Astrocyte (in vitro differentiated cells and primary cell): ENCODE data around the gene KMT2C. TPM values are rescaled to one million over a fixed set of nuclear protein-coding genes. Genes with fewer than 3 reads are reported as not detected.

Source experiments
- DNase-seq: peaks from one replicate; pipeline ENCODE4 v3.0.0-alpha.2; 2010; ENCODE audit warnings: low read depth
- FAIRE-seq: peaks from 2 replicates; lab custom pipeline; 2011; peaks lifted over from hg19 to GRCh38; lab: Jason Lieb, UNC
- H2AFZ ChIP-seq: 2 replicates; pipeline ENCODE4 v1.6.0; 2012; ENCODE audit warnings: low read depth, low read length, inconsistent platforms
- H3K27ac ChIP-seq: 2 replicates; pipeline ENCODE4 v1.5.1; 2011; ENCODE audit warnings: low read depth, low read length, inconsistent platforms
- H3K27me3 ChIP-seq: 2 replicates; pipeline ENCODE4 v1.6.0; 2011; ENCODE audit warnings: low read length, inconsistent platforms; ENCODE audit not compliant: insufficient read depth
- H3K36me3 ChIP-seq: 2 replicates; pipeline ENCODE4 v1.5.1; 2011; ENCODE audit warnings: low read length, inconsistent platforms; ENCODE audit not compliant: insufficient read depth
- H3K4me1 ChIP-seq: 2 replicates; pipeline ENCODE4 v1.5.1; 2011; ENCODE audit warnings: low read length, inconsistent platforms; ENCODE audit not compliant: insufficient read depth
- H3K4me2 ChIP-seq: 2 replicates; pipeline ENCODE4 v1.6.0; 2012; ENCODE audit warnings: low read length, inconsistent platforms
- H3K4me3 ChIP-seq: 2 replicates; pipeline ENCODE4 v1.5.1; 2011; ENCODE audit warnings: low read depth, mild to moderate bottlenecking, low read length, inconsistent platforms; ENCODE audit not compliant: insufficient read depth
- H3K79me2 ChIP-seq: 2 replicates; pipeline ENCODE4 v1.6.0; 2012; ENCODE audit warnings: mild to moderate bottlenecking, low read length, inconsistent platforms; ENCODE audit not compliant: insufficient read depth
- H3K9ac ChIP-seq: 2 replicates; pipeline ENCODE4 v1.6.0; 2012; ENCODE audit warnings: mild to moderate bottlenecking, low read length, inconsistent platforms
- H3K9me3 ChIP-seq: 2 replicates; pipeline ENCODE4 v1.5.1; 2012; ENCODE audit warnings: low read depth, mild to moderate bottlenecking, low read length, inconsistent platforms; ENCODE audit not compliant: insufficient read depth
- H4K20me1 ChIP-seq: 2 replicates; pipeline ENCODE4 v1.6.0; 2012; ENCODE audit warnings: low read length, inconsistent platforms; ENCODE audit not compliant: insufficient read depth
- H3K27ac Mint-ChIP-seq: one replicate; pipeline ENCODE4 v1.8.0; 2021; ENCODE audit warnings: mild to moderate bottlenecking, mixed read lengths; ENCODE audit not compliant: unreplicated experiment
- H3K27me3 Mint-ChIP-seq: one replicate; pipeline ENCODE4 v1.8.0; 2021; ENCODE audit warnings: low read depth, mixed read lengths; ENCODE audit not compliant: unreplicated experiment
- H3K36me3 Mint-ChIP-seq: one replicate; pipeline ENCODE4 v1.8.0; 2021; ENCODE audit warnings: low read depth, mixed read lengths; ENCODE audit not compliant: unreplicated experiment
- H3K4me1 Mint-ChIP-seq: one replicate; pipeline ENCODE4 v1.8.0; 2021; ENCODE audit warnings: low read depth, mixed read lengths; ENCODE audit not compliant: unreplicated experiment
- H3K4me3 Mint-ChIP-seq: one replicate; pipeline ENCODE4 v1.8.0; 2021; ENCODE audit warnings: mild to moderate bottlenecking, moderate library complexity, mixed read lengths; ENCODE audit not compliant: unreplicated experiment
- H3K9me3 Mint-ChIP-seq: one replicate; pipeline ENCODE4 v1.8.0; 2021; ENCODE audit warnings: mild to moderate bottlenecking, mixed read lengths; ENCODE audit not compliant: unreplicated experiment
- EZH2 ChIP-seq: IDR thresholded peaks from 2 replicates; pipeline ENCODE4 v1.6.1; 2012; ENCODE audit warnings: mild to moderate bottlenecking, low read length, inconsistent platforms; ENCODE audit not compliant: insufficient read depth
- total RNA-seq: library from RNA; stranded (reverse); gene quantifications from 2 replicates; pipeline ENCODE4 v1.2.1, GENCODE V29; 2021
- TF ChIP-seq, protein P1 (sequence below): IDR thresholded peaks from 2 replicates; pipeline ENCODE4 v1.5.1; 2011; ENCODE audit warnings: low read depth, mild to moderate bottlenecking, inconsistent platforms, low read length, moderate library complexity; ENCODE audit not compliant: insufficient read depth

The KMT2C gene
- total RNA-seq, 1 donor from 2014 or later: 59.0 TPM

DNA sequence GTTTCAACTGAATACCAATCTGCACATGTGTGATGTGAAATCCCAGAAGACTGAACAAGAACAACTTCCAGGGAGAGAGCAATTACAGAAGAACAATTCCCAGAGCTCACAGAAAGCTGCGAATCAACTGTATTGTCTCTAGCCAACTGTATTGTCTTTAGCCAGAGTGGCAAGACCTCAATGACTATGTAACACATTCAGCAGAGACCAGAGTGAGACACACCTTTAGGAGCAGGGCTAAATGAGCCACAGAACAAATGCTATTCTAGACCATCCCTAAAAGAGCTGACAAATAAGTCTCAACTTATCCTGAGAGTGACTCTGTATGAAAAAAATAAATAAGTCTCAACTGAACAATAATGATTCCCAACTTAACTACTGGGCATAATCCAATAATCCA, 72.0 kb downstream of the KMT2C start:
- H3K4me3 ChIP-seq: no peak overlapping the region
- H3K27me3 ChIP-seq: no peaks in the 10 kb centered on the region
- Mint-ChIP-seq H3K27ac (no peak overlapping the region), H3K4me1 (peaks cover 2% of the 10 kb centered on the region), H3K27me3 (no peaks in the 10 kb centered on the region), H3K4me3 (no peak overlapping the region), H3K9me3 (no peaks in the 10 kb centered on the region), H3K36me3 (no peaks in the 10 kb centered on the region)
- no peak overlapping the region for H2AFZ ChIP-seq
- H3K4me1 ChIP-seq: no peaks in the 10 kb centered on the region
- no peaks in the 10 kb centered on the region for H3K36me3 ChIP-seq
- H3K27ac ChIP-seq: no peak overlapping the region
- H3K9ac ChIP-seq: no peak overlapping the region
- peaks cover 97% of the 10 kb centered on the region for H3K79me2 ChIP-seq
- no peak overlapping the region for H3K4me2 ChIP-seq
- DNase-seq: no peak
- FAIRE-seq: no peak
- H3K9me3 ChIP-seq: no peaks in the 10 kb centered on the region
- H4K20me1 ChIP-seq: peaks cover 90% of the 10 kb centered on the region
- TF ChIP-seq EZH2: no peak

DNA sequence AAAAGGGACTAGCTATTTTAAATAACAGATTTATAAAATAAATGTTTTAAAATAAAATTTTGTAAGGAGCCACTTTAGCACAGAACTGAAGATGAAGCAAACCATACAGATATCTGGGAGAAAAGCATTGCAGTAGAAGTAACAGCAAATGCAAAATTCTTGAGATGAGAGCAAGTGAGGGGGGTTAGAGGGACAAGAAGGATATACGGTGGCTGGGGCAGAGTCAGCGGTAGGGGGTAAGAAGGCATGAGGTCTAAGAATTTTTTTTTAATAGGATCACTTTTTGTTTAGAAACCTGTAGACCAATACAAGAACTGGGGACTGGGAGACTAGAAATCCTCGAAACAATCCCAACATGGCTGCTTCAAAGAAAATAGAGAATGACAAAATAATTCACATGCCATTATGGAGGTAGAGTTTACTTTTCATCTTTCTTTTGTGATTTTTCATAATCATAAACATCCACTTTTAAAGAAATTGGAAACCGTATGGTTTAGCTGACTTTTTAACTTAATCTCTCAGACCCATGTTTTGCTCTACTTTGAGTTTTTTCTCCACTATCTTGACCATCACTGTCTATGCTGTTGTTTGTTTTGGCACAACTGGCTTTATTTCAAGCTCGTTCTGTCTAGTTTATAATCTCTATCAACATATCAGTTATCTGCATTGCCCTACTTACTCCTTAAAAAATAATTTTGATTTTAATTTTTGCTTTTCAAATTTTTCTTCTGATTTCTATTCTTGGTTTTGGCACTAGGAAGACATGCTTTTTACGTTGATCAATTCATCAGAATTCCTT, 73.5 kb downstream of the KMT2C start:
- no peak overlapping the region for H3K27ac ChIP-seq

DNA sequence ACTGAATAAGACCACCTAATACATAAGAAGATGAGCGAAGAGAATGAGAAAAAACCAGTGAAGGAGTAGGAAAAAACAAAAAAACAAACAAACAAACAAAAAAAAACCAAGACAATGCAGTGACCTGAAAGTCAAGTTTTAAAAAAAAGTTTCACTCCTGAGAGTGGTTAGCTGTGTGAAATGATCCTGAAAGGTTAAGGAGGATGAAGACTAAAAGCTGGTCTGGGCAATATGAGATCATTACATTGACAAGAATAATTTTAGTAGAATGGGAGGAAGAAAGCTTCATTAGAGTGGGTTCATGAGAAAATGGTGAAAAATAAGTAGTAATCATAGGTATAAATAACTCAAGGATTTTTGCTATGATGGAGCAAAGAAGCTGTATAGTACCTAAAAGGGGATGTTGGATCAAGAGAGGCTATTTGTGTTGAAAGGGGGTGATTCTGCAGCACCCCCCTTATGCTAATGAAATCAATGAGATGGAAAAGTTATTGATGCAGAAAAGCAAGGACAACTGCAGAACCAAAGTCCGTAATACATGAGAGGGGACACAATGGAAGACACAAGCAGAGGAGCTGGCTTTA, 80.2 kb downstream of the KMT2C start:
- H3K36me3 ChIP-seq: peaks cover 3% of the 10 kb centered on the region
- no peak overlapping the region for H3K27ac ChIP-seq
- H3K79me2 ChIP-seq: peaks cover 73% of the 10 kb centered on the region
- FAIRE-seq (no peak), DNase-seq (no peak)
- peaks cover 8% of the 10 kb centered on the region for H3K36me3 Mint-ChIP-seq
- no peaks in the 10 kb centered on the region for H3K27me3 Mint-ChIP-seq
- no peaks in the 10 kb centered on the region for H3K9me3 ChIP-seq
- no peak overlapping the region for H3K4me3 Mint-ChIP-seq
- no peaks in the 10 kb centered on the region for H3K27me3 ChIP-seq
- H3K9ac ChIP-seq: no peak overlapping the region
- H3K27ac Mint-ChIP-seq: no peak overlapping the region
- TF ChIP-seq EZH2: no peak
- no peak overlapping the region for H3K4me3 ChIP-seq
- H3K4me2 ChIP-seq: no peak overlapping the region
- H4K20me1 ChIP-seq: peaks cover 53% of the 10 kb centered on the region
- peaks cover 10% of the 10 kb centered on the region for H3K4me1 ChIP-seq
- H2AFZ ChIP-seq: no peak overlapping the region
- H3K9me3 Mint-ChIP-seq: no peaks in the 10 kb centered on the region
- peaks cover 17% of the 10 kb centered on the region for H3K4me1 Mint-ChIP-seq

More for the DNA sequence above, 73.5 kb downstream of the KMT2C start:
- no peaks in the 10 kb centered on the region for H3K4me1 ChIP-seq
- no peak overlapping the region for H3K9ac ChIP-seq
- no peaks in the 10 kb centered on the region for H3K9me3 ChIP-seq
- no peak overlapping the region for H2AFZ ChIP-seq
- H3K4me2 ChIP-seq: no peak overlapping the region
- no peaks in the 10 kb centered on the region for H3K9me3 Mint-ChIP-seq
- peaks cover 95% of the 10 kb centered on the region for H3K79me2 ChIP-seq
- no peak for DNase-seq
- no peaks in the 10 kb centered on the region for H3K36me3 Mint-ChIP-seq
- no peak for TF ChIP-seq EZH2
- TF ChIP-seq, protein P1, sequence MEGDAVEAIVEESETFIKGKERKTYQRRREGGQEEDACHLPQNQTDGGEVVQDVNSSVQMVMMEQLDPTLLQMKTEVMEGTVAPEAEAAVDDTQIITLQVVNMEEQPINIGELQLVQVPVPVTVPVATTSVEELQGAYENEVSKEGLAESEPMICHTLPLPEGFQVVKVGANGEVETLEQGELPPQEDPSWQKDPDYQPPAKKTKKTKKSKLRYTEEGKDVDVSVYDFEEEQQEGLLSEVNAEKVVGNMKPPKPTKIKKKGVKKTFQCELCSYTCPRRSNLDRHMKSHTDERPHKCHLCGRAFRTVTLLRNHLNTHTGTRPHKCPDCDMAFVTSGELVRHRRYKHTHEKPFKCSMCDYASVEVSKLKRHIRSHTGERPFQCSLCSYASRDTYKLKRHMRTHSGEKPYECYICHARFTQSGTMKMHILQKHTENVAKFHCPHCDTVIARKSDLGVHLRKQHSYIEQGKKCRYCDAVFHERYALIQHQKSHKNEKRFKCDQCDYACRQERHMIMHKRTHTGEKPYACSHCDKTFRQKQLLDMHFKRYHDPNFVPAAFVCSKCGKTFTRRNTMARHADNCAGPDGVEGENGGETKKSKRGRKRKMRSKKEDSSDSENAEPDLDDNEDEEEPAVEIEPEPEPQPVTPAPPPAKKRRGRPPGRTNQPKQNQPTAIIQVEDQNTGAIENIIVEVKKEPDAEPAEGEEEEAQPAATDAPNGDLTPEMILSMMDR: no peak
- no peaks in the 10 kb centered on the region for H3K36me3 ChIP-seq
- peaks cover 83% of the 10 kb centered on the region for H4K20me1 ChIP-seq
- no peaks in the 10 kb centered on the region for H3K27me3 Mint-ChIP-seq
- no peak overlapping the region for H3K27ac Mint-ChIP-seq
- H3K4me3 ChIP-seq: no peak overlapping the region
- no peak for FAIRE-seq
- H3K27me3 ChIP-seq: no peaks in the 10 kb centered on the region
- no peak overlapping the region for H3K4me3 Mint-ChIP-seq
- H3K4me1 Mint-ChIP-seq: peaks cover 2% of the 10 kb centered on the region
